ENCODE measurements around the gene ZNF831. TPM values are rescaled to one million over a fixed set of nuclear protein-coding genes. Genes with fewer than 3 reads are reported as not detected.

Gene ZNF831
- polyA plus RNA-seq, 1 experiment, result not detected

- TF ChIP-seq CTCF (IDR thresholded peaks at IDR 0.05; ENCODE audit: insufficient read depth, low read depth, low read length), result no peak
- ChIA-PET CTCF (no interaction called here), POLR2A (no interaction called here)
- H3K36me3 ChIP-seq (ENCODE audit: control insufficient read depth, insufficient read depth, low read length), result no peaks in the 10 kb centered on the region
- H3K4me3 ChIP-seq (ENCODE audit: low read depth, low read length), result no peak overlapping the region
- H3K27me3 ChIP-seq (ENCODE audit: control insufficient read depth, insufficient read depth, low read length), result no peaks in the 10 kb centered on the region
- DNase-seq (ENCODE audit: low read depth), result no peak
These were observed 30.7 kb downstream of the ZNF831 start for GRCh38 chr20:59194023-59194935.

GRCh38 chr20:59195316-59195993 lies 31.8 kb downstream of the ZNF831 start:
- no peaks in the 10 kb centered on the region for H3K36me3 ChIP-seq (ENCODE audit: control insufficient read depth, insufficient read depth, low read length)
- POLR2A ChIA-PET, result no interaction called here
- CTCF ChIA-PET, result no interaction called here

GRCh38 chr20:59204165-59204894 lies 40.7 kb downstream of the ZNF831 start:
- no peak for TF ChIP-seq CTCF (IDR thresholded peaks at IDR 0.05; ENCODE audit: insufficient read depth, low read depth, low read length)
- POLR2A ChIA-PET, result no interaction called here
- peaks cover 6% of the 10 kb centered on the region; the same call in 1 of the 2 replicates for H3K27me3 ChIP-seq (ENCODE audit: control insufficient read depth, insufficient read depth, low read length)
- no peak overlapping the region for H3K4me3 ChIP-seq (ENCODE audit: low read depth, low read length)
- CTCF ChIA-PET, result interaction anchor here (1.0 kb wide), 1 partner anchor 19 kb away, joined by 3 read pairs; no protein-coding TSS in a partner anchor
- no peaks in the 10 kb centered on the region for H3K36me3 ChIP-seq (ENCODE audit: control insufficient read depth, insufficient read depth, low read length)
- no peak for DNase-seq (ENCODE audit: low read depth)

More at GRCh38 chr20:59195316-59195993, 31.8 kb downstream of the ZNF831 start:
- TF ChIP-seq CTCF (IDR thresholded peaks at IDR 0.05; ENCODE audit: insufficient read depth, low read depth, low read length), result no peak
- no peak for DNase-seq (ENCODE audit: low read depth)
- no peak overlapping the region for H3K4me3 ChIP-seq (ENCODE audit: low read depth, low read length)
- no peaks in the 10 kb centered on the region for H3K27me3 ChIP-seq (ENCODE audit: control insufficient read depth, insufficient read depth, low read length)

- Histone ChIP-seq H3K4me3 (ENCODE audit: low read depth, low read length) (no peak overlapping the region), H3K27me3 (ENCODE audit: control insufficient read depth, insufficient read depth, low read length) (peaks cover 6% of the 10 kb centered on the region; the same call in 1 of the 2 replicates), H3K36me3 (ENCODE audit: control insufficient read depth, insufficient read depth, low read length) (no peaks in the 10 kb centered on the region)
- POLR2A ChIA-PET, result no interaction called here
- no peak for TF ChIP-seq CTCF (IDR thresholded peaks at IDR 0.05; ENCODE audit: insufficient read depth, low read depth, low read length)
- CTCF ChIA-PET, result interaction anchor here (1.4 to 3.5 kb wide), 2 partner anchors 16 to 18 kb away, joined by 3 to 21 read pairs; no protein-coding TSS in a partner anchor
- no peak for DNase-seq (ENCODE audit: low read depth)
These were observed 41.4 kb downstream of the ZNF831 start for GRCh38 chr20:59205044-59205443.

Data from BJ (cell line).